Dendritic cell treated with granulocyte-macrophage colony-stimulating factor and Interleukin-4, amounts not matched to agents 40 ng/mL and 50 ng/mL, for 4 days (primary cell): Measurements from ENCODE around the gene GALNT7.

Source experiments
- H3K27ac Mint-ChIP-seq: one replicate; pipeline ENCODE4 v1.8.0; 2022; ENCODE audit warnings: mild to moderate bottlenecking, mixed read lengths
- H3K27me3 Mint-ChIP-seq: one replicate; pipeline ENCODE4 v1.8.0; 2022; ENCODE audit warnings: mild to moderate bottlenecking, mixed read lengths
- H3K36me3 Mint-ChIP-seq: one replicate; pipeline ENCODE4 v1.8.0; 2022; ENCODE audit warnings: low read depth, mixed read lengths
- H3K4me1 Mint-ChIP-seq: one replicate; pipeline ENCODE4 v1.8.0; 2022; ENCODE audit warnings: low read depth, mixed read lengths
- H3K4me3 Mint-ChIP-seq: one replicate; pipeline ENCODE4 v1.8.0; 2022; ENCODE audit warnings: mild to moderate bottlenecking, moderate library complexity, mixed read lengths
- H3K9me3 Mint-ChIP-seq: one replicate; pipeline ENCODE4 v1.8.0; 2022; ENCODE audit warnings: mixed read lengths
- intact Hi-C: fragments of 100-400 bp; cut with micrococcal nuclease; formaldehyde crosslinking; loops from one replicate; pipeline ENCODE4 v1.15.0; 2022

The GALNT7 gene

DNA sequence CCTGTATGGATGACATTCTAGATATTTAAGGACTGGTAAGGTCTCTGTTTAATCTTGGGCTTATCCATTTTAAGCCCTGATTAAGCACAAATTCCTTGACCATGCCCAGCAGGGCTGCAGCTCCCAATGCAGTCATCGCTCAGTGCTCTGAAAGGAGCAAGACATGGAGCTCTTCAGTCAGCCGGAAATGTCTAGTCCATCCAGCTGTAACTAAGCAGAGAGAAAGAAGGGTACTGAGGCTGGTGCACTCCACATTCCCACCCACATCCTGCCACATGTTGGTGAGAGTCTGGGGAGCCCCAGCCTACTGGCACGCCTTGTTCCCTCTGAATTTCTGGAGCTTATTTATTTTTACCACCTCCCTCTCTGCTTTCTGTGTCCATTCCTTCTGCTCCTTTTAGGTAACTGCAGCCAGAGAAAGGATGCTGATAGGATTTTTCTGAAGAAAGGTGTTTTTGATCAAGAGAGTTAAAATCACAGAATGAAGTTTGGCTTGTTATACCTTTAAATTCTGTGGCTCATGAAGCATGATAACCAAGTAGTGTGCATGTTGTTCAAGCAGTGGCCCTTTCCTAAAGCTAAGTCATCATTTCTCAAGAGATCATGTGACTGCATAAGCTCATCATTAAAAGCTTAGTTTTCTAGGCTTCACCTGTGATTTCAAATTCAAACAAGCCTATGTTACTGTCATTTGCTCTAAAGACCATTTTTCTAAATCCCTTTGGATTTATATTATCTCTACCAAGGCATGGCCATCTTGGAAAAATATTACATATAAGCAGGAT, 74.0 kb downstream of the GALNT7 start:
- no peak overlapping the region for H3K27ac Mint-ChIP-seq
- intact Hi-C loops: no loop called here
- no peaks in the 10 kb centered on the region for H3K27me3 Mint-ChIP-seq
- H3K4me3 Mint-ChIP-seq: no peak overlapping the region
- H3K9me3 Mint-ChIP-seq: no peaks in the 10 kb centered on the region
- H3K4me1 Mint-ChIP-seq: peaks cover 5% of the 10 kb centered on the region
- no peaks in the 10 kb centered on the region for H3K36me3 Mint-ChIP-seq

GRCh38 chr4:173243321-173243720, 74.7 kb downstream of the GALNT7 start:
- Mint-ChIP-seq H3K27ac (no peak overlapping the region), H3K4me3 (no peak overlapping the region), H3K36me3 (no peaks in the 10 kb centered on the region), H3K4me1 (peaks cover 5% of the 10 kb centered on the region), H3K9me3 (no peaks in the 10 kb centered on the region), H3K27me3 (no peaks in the 10 kb centered on the region)
- intact Hi-C loops: no loop called here

DNA sequence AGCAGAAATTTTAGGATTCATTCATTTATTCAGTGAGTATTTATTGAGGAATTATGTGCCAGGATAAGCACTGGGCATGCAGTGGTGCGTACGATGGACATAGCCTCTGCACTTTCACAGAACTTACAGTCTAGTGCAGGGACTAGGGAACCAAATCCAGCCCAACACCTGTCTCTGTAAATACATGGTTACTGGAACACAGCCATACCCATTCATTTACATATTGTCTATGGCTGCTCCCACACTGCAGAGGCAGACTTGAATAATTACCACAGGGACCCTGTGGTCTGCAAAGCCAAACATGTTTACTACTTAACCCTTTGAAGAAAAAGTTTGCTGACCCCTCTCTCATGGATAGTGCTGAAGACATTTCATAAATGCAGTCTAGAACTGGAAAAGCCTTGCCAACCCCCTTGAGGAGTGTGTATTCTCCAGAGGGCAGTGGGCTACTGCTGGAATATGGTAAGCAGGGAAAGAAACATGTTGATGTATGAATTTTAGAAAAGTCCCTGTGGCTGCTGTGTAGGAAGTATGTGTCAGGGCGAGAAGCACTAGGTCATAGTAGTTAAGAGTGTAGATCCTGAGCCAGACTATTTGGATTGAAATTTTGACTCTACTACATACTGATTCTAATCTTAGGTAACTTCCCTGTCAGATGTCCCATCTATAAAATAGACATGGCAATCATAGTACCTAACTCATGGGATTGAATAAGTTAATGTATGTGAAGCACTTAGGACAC, 75.5 kb downstream of the GALNT7 start:
- no peaks in the 10 kb centered on the region for H3K9me3 Mint-ChIP-seq
- no peaks in the 10 kb centered on the region for H3K36me3 Mint-ChIP-seq
- intact Hi-C loops: no loop called here
- H3K27me3 Mint-ChIP-seq: no peaks in the 10 kb centered on the region
- H3K4me3 Mint-ChIP-seq: no peak overlapping the region
- H3K27ac Mint-ChIP-seq: no peak overlapping the region
- peaks cover 5% of the 10 kb centered on the region for H3K4me1 Mint-ChIP-seq

- intact Hi-C loops: no loop called here
Observed at GRCh38 chr4:173245952-173246351, 77.3 kb downstream of the GALNT7 start.

GRCh38 chr4:173246719-173247118, 78.1 kb downstream of the GALNT7 start:
- H3K4me1 Mint-ChIP-seq: peaks cover 10% of the 10 kb centered on the region
- intact Hi-C loops: no loop called here
- H3K27me3 Mint-ChIP-seq: no peaks in the 10 kb centered on the region
- H3K27ac Mint-ChIP-seq: no peak overlapping the region
- no peaks in the 10 kb centered on the region for H3K9me3 Mint-ChIP-seq
- no peak overlapping the region for H3K4me3 Mint-ChIP-seq
- peaks cover 7% of the 10 kb centered on the region for H3K36me3 Mint-ChIP-seq

More at GRCh38 chr4:173245952-173246351, 77.3 kb downstream of the GALNT7 start:
- H3K4me3 Mint-ChIP-seq: no peak overlapping the region
- H3K27ac Mint-ChIP-seq: no peak overlapping the region
- peaks cover 10% of the 10 kb centered on the region for H3K4me1 Mint-ChIP-seq
- no peaks in the 10 kb centered on the region for H3K27me3 Mint-ChIP-seq
- H3K9me3 Mint-ChIP-seq: no peaks in the 10 kb centered on the region
- H3K36me3 Mint-ChIP-seq: peaks cover 7% of the 10 kb centered on the region

DNA sequence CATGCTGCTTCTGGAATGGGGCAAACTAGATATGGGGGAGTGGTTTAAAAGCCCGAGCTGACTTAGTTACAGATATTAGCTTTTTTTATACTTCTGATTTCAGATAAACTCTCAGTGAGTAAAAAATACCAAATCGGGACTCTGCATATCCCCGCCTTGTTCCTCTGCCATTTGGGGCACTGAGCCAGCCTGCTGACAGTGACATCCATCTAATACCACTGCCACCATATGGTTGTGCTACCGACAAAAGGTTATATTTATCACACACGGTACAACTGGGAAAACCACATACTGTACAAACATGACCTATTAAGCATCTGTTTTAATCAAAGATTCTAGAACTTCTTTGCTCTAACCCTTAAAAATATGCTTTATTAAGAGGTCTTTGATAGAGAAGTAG, 78.7 kb downstream of the GALNT7 start:
- H3K27ac Mint-ChIP-seq: no peak overlapping the region
- no peaks in the 10 kb centered on the region for H3K27me3 Mint-ChIP-seq
- H3K4me3 Mint-ChIP-seq: no peak overlapping the region
- intact Hi-C loops: no loop called here
- H3K4me1 Mint-ChIP-seq: peaks cover 14% of the 10 kb centered on the region
- no peaks in the 10 kb centered on the region for H3K9me3 Mint-ChIP-seq
- H3K36me3 Mint-ChIP-seq: peaks cover 7% of the 10 kb centered on the region

DNA sequence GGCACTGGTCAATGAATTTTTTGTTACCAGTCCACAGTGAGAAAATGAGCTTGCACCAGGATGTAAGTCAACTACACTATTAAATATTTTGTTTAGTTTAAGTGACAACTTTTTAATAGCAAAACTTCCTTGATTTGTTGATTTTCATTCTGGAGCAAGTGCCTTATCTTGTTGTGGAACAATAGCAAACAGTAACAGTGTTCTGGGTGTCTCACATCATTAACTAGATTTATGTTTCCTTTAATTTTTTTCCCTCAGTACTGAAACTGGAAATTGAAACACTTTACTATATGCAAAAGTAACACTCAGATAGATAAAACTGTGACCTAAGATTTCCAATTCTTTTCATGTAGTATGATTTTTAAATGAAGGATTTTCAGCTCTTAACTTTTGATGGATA, 80.1 kb downstream of the GALNT7 start:
- intact Hi-C loops: no loop called here
- Mint-ChIP-seq H3K9me3 (no peaks in the 10 kb centered on the region), H3K36me3 (peaks cover 19% of the 10 kb centered on the region), H3K4me3 (no peak overlapping the region), H3K4me1 (peaks cover 18% of the 10 kb centered on the region), H3K27me3 (no peaks in the 10 kb centered on the region), H3K27ac (no peak overlapping the region)

DNA sequence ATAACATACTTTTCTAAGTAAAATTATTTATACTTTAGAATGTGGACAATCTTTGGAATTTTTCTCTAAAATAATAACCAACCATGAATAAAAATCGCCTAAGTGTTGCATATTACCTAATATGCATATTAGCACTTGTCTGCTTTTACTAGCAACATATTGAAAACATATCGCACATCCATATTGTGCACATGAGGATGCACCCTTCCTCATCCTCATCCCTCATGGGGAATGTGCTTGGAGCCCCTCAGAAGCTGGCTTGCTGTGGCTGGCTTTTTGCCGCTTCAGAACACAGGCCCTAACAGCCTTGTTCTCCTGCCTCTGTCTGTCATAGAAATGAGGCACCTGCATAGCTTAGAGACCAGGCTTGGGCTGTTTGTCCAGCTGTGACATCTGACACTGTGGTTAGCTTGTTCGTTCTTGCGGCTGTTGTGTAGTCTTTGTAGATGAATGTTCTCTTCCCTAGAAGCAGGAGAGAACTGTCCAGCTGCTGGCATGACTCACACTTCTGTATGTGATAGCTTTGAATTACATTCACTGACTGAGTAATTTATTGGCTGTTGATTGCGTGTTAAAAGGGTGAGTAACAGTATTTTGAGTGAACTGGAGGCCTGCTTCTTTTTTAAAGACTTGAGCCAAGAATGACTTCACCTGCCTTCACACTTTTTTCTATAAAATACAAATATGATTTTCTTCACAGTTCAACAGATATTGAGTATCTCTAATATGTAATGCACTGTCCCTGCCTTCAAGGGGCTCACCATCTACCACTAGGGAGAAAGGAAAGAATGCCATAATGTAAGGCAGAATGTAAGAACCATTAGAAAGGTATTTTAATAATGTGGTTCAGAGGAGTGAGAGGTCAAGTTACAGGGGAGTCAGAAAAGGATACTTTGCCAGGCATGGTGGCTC, 83.7 kb downstream of the GALNT7 start:
- peaks cover 26% of the 10 kb centered on the region for H3K36me3 Mint-ChIP-seq
- intact Hi-C loops: no loop called here

DNA sequence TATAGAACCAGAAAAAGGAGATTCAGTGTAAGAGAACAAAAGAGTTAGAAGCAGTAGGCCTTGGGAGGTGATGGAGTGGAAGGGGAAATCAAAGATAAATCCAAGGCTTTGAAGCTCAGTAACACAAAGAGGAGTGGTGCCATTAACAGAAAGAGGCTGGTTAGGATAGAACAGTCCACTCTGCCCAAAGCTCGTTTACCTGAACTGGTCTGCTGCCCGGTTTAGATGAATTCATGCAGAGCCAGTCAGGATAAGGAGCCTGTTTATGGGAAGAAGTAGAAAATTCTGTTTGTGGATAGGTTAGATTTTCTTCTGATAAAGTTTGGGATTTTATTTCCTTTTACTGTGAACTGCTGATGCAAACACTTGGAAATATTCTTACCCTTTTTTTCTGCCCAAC, 85.0 kb downstream of the GALNT7 start:
- peaks cover 26% of the 10 kb centered on the region for H3K36me3 Mint-ChIP-seq
- H3K4me3 Mint-ChIP-seq: no peak overlapping the region
- H3K9me3 Mint-ChIP-seq: no peaks in the 10 kb centered on the region
- intact Hi-C loops: no loop called here
- H3K27me3 Mint-ChIP-seq: no peaks in the 10 kb centered on the region
- H3K27ac Mint-ChIP-seq: no peak overlapping the region
- peaks cover 22% of the 10 kb centered on the region for H3K4me1 Mint-ChIP-seq

More for the DNA sequence above, 83.7 kb downstream of the GALNT7 start:
- peaks cover 22% of the 10 kb centered on the region for H3K4me1 Mint-ChIP-seq
- no peaks in the 10 kb centered on the region for H3K27me3 Mint-ChIP-seq
- H3K9me3 Mint-ChIP-seq: no peaks in the 10 kb centered on the region
- H3K27ac Mint-ChIP-seq: no peak overlapping the region
- no peak overlapping the region for H3K4me3 Mint-ChIP-seq

DNA sequence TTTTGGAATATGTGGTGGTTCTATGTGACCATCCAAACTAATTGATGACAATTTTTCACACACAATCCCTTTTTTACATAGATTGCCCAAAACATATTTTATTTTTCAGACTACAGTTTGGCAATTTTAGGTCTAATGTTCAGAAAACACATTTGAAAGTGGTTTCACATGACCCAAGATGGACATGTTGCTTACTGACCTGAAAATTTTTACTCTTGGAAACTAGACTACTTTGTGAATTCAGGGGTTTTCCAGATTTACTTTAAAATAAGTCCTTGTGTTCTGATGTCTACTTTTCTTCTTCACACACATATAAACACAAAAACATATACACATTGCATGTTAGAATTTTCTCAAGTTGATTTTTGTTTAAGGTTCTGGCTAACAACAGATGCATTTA, 86.0 kb downstream of the GALNT7 start:
- Mint-ChIP-seq H3K36me3 (peaks cover 36% of the 10 kb centered on the region), H3K4me3 (no peak overlapping the region), H3K9me3 (no peaks in the 10 kb centered on the region), H3K27me3 (no peaks in the 10 kb centered on the region), H3K4me1 (peaks cover 22% of the 10 kb centered on the region), H3K27ac (no peak overlapping the region)
- intact Hi-C loops: no loop called here

GRCh38 chr4:173256825-173257224, 88.2 kb downstream of the GALNT7 start:
- intact Hi-C loops: loop anchor here (1.0 to 2.0 kb wide), 2 partner anchors 232 to 244 kb away; no protein-coding TSS in a partner anchor
- Mint-ChIP-seq H3K9me3 (no peaks in the 10 kb centered on the region), H3K27me3 (no peaks in the 10 kb centered on the region), H3K4me1 (peaks cover 17% of the 10 kb centered on the region), H3K4me3 (no peak overlapping the region), H3K27ac (no peak overlapping the region), H3K36me3 (peaks cover 30% of the 10 kb centered on the region)

GRCh38 chr4:173257732-173258717, 89.4 kb downstream of the GALNT7 start:
- Mint-ChIP-seq H3K27ac (no peak overlapping the region), H3K9me3 (no peaks in the 10 kb centered on the region), H3K27me3 (no peaks in the 10 kb centered on the region), H3K4me1 (peaks cover 10% of the 10 kb centered on the region), H3K4me3 (no peak overlapping the region), H3K36me3 (peaks cover 24% of the 10 kb centered on the region)
- intact Hi-C loops: loop anchor here (1.0 to 2.0 kb wide), 2 partner anchors 233 to 245 kb away; no protein-coding TSS in a partner anchor

- no peak overlapping the region for H3K27ac Mint-ChIP-seq
- no peaks in the 10 kb centered on the region for H3K27me3 Mint-ChIP-seq
- intact Hi-C loops: no loop called here
- H3K4me3 Mint-ChIP-seq: no peak overlapping the region
- peaks cover 4% of the 10 kb centered on the region for H3K4me1 Mint-ChIP-seq
- no peaks in the 10 kb centered on the region for H3K9me3 Mint-ChIP-seq
- peaks cover 18% of the 10 kb centered on the region for H3K36me3 Mint-ChIP-seq
Observed at GRCh38 chr4:173258866-173259265, 90.3 kb downstream of the GALNT7 start.
